ENCODE measurements around the gene SLC11A2. TPM values are rescaled to one million over a fixed set of nuclear protein-coding genes. Genes with fewer than 3 reads are reported as not detected.

Gene SLC11A2
- total and polyA plus RNA-seq, 9 of the 15 experiments (the other 6 are each of a cell fraction or from before 2014, with no cell fraction given), result 21.1 to 54.0 (median 32.9) TPM

DNA sequence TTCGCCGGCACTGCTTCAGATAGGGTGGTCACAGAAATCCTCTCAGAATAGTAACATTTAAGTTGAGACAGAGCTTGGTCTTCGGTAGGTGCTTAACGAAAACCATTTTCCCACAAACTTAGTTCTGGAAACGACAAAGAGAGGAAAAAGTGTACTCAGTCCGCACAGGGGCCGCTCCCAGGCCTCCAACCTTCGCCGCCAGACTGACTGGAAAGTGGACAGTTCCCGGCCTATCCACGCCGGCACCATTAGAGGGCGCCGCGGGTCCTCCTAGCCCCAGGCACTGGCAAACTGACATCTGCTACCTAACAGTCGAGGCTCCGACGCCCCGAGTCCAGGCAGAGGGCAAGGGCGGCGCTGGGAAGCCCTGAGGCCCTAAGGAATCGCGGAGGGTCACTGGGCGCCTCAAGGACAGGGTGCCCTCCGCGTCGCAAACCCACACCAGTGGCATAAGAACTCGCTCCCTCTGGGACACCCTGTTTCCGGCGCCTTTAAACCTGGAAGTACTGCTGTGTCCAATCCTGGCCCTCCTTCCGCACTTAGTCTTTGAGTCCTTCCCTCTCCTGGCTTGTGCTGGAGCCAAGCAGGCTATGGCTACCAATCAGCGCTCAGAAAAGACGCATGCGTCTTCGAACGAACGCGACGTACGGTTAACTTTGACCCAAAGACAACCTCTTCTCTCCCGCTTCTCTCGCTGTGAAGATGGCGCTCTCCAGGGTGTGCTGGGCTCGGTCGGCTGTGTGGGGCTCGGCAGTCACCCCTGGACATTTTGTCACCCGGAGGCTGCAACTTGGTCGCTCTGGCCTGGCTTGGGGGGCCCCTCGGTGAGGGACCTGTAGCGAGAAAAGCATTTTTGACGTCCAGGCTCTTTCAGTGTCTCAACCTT is 21.7 kb upstream of the SLC11A2 start, which contains the start of gene LETMD1 (continued):
- peak; percentile 65 for TF ChIP-seq SP1 (CRISPR knock-in tag; IDR thresholded peaks at IDR 0.05)
- no peak for TF ChIP-seq ARHGAP35 (IDR thresholded peaks at IDR 0.05; ENCODE audit: partially characterized antibody)
- TF ChIP-seq ELF2 (CRISPR knock-in tag; IDR thresholded peaks at IDR 0.05), result peak; percentile 85
- TF ChIP-seq ARNT (IDR thresholded peaks at IDR 0.05), result no peak
- TF ChIP-seq HNRNPLL (IDR thresholded peaks at IDR 0.05; ENCODE audit: low read depth, low read length, poor library complexity, severe bottlenecking), result no peak
- TF ChIP-seq ZNF584 (CRISPR knock-in tag; IDR thresholded peaks at IDR 0.05; ENCODE audit: low read depth), result peak; percentile 60; the same call in 1 of the 2 replicates
- TF ChIP-seq, protein P1, sequence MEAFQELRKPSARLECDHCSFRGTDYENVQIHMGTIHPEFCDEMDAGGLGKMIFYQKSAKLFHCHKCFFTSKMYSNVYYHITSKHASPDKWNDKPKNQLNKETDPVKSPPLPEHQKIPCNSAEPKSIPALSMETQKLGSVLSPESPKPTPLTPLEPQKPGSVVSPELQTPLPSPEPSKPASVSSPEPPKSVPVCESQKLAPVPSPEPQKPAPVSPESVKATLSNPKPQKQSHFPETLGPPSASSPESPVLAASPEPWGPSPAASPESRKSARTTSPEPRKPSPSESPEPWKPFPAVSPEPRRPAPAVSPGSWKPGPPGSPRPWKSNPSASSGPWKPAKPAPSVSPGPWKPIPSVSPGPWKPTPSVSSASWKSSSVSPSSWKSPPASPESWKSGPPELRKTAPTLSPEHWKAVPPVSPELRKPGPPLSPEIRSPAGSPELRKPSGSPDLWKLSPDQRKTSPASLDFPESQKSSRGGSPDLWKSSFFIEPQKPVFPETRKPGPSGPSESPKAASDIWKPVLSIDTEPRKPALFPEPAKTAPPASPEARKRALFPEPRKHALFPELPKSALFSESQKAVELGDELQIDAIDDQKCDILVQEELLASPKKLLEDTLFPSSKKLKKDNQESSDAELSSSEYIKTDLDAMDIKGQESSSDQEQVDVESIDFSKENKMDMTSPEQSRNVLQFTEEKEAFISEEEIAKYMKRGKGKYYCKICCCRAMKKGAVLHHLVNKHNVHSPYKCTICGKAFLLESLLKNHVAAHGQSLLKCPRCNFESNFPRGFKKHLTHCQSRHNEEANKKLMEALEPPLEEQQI (IDR thresholded peaks at IDR 0.05), result peak; percentile 28; the same call in 1 of the 2 replicates
- TF ChIP-seq, protein P2, sequence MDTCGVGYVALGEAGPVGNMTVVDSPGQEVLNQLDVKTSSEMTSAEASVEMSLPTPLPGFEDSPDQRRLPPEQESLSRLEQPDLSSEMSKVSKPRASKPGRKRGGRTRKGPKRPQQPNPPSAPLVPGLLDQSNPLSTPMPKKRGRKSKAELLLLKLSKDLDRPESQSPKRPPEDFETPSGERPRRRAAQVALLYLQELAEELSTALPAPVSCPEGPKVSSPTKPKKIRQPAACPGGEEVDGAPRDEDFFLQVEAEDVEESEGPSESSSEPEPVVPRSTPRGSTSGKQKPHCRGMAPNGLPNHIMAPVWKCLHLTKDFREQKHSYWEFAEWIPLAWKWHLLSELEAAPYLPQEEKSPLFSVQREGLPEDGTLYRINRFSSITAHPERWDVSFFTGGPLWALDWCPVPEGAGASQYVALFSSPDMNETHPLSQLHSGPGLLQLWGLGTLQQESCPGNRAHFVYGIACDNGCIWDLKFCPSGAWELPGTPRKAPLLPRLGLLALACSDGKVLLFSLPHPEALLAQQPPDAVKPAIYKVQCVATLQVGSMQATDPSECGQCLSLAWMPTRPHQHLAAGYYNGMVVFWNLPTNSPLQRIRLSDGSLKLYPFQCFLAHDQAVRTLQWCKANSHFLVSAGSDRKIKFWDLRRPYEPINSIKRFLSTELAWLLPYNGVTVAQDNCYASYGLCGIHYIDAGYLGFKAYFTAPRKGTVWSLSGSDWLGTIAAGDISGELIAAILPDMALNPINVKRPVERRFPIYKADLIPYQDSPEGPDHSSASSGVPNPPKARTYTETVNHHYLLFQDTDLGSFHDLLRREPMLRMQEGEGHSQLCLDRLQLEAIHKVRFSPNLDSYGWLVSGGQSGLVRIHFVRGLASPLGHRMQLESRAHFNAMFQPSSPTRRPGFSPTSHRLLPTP (IDR thresholded peaks at IDR 0.05; ENCODE audit: borderline replicate concordance, extremely low read depth, insufficient read length), result no peak
- no peak for TF ChIP-seq ADNP (tag; IDR thresholded peaks at IDR 0.05)
- TF ChIP-seq, protein P3, sequence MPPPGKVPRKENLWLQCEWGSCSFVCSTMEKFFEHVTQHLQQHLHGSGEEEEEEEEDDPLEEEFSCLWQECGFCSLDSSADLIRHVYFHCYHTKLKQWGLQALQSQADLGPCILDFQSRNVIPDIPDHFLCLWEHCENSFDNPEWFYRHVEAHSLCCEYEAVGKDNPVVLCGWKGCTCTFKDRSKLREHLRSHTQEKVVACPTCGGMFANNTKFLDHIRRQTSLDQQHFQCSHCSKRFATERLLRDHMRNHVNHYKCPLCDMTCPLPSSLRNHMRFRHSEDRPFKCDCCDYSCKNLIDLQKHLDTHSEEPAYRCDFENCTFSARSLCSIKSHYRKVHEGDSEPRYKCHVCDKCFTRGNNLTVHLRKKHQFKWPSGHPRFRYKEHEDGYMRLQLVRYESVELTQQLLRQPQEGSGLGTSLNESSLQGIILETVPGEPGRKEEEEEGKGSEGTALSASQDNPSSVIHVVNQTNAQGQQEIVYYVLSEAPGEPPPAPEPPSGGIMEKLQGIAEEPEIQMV (tag; conservative IDR thresholded peaks at IDR 0.05; ENCODE audit: low read depth), result no peak
- TF ChIP-seq ZNF140 (CRISPR knock-in tag; IDR thresholded peaks at IDR 0.05), result no peak
- no peak for TF ChIP-seq SMAD2 (IDR thresholded peaks at IDR 0.05; ENCODE audit: low read depth, low read length)
- no peak; the same call in 1 of the 2 replicates for TF ChIP-seq ZNF197 (CRISPR knock-in tag; IDR thresholded peaks at IDR 0.05; ENCODE audit: low read depth)
- TF ChIP-seq, protein P4, sequence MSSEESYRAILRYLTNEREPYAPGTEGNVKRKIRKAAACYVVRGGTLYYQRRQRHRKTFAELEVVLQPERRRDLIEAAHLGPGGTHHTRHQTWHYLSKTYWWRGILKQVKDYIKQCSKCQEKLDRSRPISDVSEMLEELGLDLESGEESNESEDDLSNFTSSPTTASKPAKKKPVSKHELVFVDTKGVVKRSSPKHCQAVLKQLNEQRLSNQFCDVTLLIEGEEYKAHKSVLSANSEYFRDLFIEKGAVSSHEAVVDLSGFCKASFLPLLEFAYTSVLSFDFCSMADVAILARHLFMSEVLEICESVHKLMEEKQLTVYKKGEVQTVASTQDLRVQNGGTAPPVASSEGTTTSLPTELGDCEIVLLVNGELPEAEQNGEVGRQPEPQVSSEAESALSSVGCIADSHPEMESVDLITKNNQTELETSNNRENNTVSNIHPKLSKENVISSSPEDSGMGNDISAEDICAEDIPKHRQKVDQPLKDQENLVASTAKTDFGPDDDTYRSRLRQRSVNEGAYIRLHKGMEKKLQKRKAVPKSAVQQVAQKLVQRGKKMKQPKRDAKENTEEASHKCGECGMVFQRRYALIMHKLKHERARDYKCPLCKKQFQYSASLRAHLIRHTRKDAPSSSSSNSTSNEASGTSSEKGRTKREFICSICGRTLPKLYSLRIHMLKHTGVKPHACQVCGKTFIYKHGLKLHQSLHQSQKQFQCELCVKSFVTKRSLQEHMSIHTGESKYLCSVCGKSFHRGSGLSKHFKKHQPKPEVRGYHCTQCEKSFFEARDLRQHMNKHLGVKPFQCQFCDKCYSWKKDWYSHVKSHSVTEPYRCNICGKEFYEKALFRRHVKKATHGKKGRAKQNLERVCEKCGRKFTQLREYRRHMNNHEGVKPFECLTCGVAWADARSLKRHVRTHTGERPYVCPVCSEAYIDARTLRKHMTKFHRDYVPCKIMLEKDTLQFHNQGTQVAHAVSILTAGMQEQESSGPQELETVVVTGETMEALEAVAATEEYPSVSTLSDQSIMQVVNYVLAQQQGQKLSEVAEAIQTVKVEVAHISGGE (CRISPR knock-in tag; IDR thresholded peaks at IDR 0.05), result peak in 1 of 3 experiments; percentile 73; a peak in 2 of 6 replicates
- peak; percentile 74 to 88 for TF ChIP-seq FOXK2 (conservative IDR thresholded peaks at IDR 0.05 in 1 of 2, IDR thresholded peaks at IDR 0.05 in 1 of 2; ENCODE audit: low read depth in 2 of 2)
